ENCODE results near the gene CTCF.

Gene CTCF

GRCh38 chr16:67534431-67534830, 27.9 kb upstream of the CTCF start:
- no peak for DNase-seq

DNA sequence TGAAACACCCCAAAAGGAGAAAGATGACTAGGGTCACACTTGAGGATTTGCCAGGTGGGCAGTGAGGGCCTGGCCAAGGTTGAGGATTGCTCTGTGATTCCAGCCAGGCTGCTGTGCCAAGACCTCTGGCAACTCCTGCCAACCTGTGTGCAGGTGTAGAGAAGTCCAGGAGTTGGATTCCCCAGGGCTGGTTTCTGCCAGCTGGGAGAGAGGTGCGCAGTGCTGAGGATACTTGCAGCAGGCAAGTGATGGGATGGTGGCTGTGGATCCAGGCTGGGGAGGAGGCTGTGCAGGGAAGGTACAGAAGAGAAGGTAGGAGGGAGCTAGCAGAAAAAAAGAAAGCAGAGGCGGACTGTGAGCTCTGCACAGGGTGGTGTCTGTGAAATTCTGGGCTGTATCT, 27.1 kb upstream of the CTCF start:
- DNase-seq, result no peak

DNA sequence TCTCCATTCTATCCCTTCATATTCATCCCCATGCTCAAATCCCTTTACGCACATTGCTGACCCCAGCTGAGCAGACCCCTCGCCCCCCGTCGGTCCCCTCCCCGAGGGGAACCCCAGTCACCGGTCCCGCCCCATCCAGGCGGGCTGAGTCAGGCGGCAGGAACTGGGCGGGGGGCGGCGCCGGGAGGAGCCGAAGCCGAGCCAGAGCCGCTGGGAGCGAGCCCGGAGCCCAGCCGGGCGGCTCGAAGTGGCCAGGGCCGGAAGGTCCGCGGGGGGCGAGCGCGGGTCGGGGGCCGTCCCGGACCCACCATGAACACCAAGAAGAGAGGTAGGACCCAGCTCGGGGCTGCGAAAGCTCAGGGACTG, 25.1 kb upstream of the CTCF start:
- DNase-seq, result peak; percentile 76

- DNase-seq, result peak; percentile 81
Observed at GRCh38 chr16:67537636-67538591, 24.4 kb upstream of the CTCF start.

DNA sequence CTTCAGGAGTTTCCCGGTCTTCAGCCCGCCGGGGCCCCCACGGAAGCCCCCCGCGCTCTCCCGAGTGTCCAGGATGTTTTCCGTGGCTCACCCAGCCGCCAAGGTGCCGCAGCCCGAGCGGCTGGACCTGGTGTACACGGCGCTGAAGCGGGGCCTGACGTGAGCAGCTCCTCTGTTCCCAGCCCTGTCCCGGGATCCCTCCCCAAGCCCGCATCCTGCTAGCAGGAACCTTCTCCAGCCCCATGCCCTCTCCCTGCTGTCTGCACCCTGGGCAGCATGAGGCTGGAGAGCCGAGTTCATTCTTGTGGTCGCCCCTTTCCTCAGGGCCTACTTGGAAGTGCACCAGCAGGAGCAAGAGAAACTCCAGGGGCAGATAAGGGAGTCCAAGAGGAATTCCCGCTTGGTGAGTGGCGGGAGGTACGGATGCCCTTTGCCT, 23.6 kb upstream of the CTCF start:
- no peak for DNase-seq

- DNase-seq, result no peak
Observed at GRCh38 chr16:67539271-67539670, 23.1 kb upstream of the CTCF start.

DNA sequence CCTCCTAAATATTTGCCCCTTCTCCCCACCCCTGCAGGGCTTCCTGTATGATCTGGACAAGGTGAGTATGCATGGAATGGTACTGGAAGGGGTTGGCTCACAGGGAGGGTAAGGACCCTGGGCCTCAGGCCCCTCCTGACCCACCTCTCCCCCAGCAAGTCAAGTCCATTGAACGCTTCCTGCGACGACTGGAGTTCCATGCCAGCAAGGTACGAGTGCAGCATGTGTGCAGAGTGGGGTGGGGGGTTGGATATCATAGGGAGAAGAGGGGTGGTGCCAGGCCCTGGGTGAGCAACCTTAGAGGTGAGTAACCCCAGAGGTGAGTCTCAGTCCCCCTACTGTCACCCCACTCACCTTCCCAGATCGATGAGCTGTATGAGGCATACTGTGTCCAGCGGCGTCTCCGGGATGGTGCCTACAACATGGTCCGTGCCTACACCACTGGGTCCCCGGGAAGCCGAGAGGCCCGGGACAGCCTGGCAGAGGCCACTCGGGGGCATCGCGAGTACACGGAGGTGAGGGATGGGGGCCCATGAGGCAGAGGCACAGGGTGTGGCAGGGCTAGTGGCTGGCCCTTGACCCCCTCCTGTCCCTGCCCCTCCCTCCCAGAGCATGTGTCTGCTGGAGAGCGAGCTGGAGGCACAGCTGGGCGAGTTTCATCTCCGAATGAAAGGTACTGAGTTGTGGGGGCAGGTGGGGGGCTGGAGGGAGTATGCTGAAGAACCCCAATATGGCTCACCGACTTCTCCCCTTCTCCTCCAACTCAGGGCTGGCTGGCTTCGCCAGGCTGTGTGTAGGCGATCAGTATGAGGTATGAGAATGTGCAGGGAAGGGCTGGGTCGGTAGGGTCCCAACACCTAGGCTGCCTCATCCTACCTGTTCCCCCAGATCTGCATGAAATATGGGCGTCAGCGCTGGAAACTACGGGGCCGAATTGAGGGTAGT, 22.4 kb upstream of the CTCF start:
- DNase-seq, result no peak

DNA sequence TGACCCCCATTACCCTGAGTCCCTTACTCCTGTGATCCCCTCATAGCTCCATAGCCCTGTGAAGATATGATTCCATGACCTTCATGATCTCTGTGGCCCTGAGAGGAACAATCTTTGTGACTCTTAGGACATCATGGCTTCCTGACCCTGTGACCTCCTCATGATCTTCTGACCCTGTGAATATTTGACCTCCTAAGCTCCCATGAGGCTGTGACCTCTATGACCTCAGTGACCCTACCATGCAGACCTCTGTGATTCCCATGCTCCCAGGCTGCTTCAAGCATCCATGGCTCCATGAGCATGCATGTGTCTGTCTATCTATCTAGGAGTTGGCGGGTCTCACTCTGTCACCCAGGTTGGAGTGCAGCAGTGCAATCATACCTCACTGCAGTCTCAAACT, 21.6 kb upstream of the CTCF start:
- DNase-seq, result no peak

DNA sequence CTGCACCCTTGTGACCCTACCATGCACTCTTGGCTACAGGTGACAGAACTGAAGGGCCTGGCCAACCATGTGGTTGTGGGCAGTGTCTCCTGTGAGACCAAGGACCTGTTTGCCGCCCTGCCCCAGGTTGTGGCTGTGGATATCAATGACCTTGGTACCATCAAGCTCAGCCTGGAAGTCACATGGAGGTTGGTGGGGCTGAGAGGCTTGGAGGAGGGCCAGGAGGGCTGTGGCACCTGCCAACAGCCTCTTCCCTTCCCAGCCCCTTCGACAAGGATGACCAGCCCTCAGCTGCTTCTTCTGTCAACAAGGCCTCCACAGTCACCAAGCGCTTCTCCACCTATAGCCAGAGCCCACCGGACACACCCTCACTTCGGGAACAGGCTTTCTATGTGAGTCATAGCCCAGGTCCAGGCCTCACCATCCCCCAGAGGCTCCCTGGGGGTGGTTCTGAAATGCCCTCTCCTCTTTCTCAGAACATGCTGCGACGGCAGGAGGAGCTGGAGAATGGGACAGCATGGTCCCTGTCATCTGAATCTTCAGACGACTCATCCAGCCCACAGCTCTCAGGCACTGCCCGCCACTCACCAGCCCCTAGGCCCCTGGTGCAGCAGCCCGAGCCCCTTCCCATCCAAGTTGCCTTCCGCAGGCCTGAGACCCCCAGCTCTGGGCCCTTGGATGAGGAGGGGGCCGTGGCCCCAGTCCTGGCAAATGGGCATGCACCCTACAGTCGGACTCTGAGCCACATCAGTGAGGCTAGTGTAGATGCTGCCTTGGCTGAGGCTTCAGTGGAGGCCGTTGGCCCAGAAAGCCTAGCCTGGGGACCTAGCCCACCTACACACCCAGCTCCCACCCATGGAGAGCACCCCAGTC, 20.7 kb upstream of the CTCF start:
- no peak for DNase-seq

DNA sequence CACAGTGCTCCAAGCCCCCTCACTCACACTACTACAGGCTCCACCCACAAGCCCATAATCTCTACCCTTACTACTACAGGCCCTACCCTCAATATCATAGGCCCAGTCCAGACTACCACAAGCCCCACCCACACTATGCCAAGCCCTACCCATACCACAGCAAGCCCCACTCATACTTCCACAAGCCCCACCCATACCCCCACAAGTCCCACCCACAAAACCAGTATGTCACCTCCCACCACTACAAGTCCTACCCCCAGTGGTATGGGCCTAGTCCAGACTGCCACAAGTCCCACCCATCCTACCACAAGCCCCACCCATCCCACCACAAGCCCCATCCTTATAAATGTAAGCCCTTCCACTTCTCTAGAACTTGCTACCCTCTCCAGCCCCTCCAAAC, 19.9 kb upstream of the CTCF start:
- no peak for DNase-seq

GRCh38 chr16:67543036-67543435, 19.3 kb upstream of the CTCF start:
- no peak for DNase-seq

DNA sequence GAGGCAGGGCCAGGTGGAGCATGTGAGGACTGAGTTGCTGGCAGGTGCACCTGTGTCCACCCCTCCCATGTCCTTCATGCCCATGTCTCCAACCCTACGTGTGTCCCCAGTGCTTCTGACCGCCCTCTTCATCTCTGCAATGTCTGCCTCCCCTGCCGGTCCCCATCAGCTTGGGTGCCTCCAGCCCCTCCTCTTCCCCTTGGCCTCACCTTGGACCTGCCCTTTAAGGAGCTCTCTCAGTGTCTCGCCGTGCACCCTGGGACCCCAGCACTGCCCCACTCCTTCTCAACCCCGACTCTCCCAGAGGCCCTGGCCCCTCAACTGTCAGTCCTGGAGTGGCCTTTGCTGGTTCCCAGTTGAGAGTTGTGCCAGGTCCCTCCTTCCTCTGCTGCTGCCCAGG, 18.7 kb upstream of the CTCF start:
- no peak for DNase-seq

GRCh38 chr16:67544329-67544841, 17.9 kb upstream of the CTCF start:
- DNase-seq, result no peak

DNA sequence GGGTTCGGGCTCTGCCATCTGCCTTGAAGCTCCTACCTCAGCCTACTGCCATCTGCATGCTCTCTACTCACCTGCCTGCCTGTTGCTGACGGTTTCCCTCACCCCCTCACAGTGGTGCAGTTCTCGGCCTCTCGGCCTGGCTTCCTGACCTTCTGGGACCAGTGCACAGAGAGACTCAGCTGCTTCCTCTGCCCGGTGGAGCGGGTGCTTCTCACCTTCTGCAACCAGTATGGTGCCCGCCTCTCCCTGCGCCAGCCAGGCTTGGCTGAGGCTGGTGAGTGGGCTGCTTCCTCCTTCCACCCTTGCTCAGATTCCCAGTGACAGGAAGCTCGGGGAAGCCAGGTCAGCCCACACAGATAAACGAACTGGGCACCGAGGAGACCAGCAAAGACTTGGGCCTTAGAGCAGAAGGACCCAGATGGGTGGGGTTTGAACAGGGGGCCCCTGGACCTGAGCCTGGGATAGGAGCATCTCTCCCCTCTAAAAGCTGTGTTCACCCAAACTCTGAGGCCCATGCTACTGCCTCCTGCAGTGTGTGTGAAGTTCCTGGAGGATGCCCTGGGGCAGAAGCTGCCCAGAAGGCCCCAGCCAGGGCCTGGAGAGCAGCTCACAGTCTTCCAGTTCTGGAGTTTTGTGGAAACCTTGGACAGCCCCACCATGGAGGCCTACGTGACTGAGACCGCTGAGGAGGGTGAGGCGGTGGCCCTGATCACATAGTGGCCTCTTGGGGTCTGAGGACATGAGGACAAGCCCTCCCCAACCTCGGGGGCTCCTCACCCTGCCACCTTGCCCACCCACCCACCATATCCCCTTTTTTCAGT, 17.3 kb upstream of the CTCF start:
- DNase-seq, result no peak

DNA sequence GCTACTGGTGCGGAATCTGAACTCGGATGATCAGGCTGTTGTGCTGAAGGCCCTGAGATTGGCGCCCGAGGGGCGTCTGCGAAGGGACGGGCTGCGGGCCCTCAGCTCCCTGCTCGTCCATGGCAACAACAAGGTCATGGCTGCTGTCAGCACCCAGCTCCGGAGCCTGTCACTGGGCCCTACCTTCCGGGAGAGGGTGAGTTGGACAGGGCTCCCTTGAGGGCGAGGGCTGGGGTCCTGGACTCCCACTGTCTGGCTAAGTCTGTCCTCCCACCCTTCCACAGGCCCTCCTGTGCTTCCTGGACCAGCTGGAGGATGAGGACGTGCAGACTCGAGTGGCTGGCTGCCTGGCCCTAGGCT, 16.7 kb upstream of the CTCF start:
- no peak for DNase-seq

DNA sequence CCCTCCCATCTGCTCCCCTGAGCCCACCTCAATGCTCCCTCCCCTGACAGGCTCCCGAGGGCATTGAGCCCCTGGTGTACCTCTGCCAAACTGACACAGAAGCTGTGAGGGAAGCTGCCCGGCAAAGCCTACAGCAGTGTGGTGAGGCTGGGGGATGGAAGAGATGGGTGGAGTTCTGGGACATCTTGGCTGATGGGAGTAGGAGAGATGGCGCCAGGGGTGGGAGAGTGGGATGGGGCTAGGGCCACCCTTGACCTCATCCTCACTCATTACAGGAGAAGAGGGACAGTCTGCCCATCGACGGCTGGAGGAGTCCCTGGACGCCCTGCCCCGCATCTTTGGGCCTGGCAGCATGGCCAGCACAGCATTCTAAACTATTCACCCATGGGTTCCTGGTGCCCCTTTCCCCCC, 16.2 kb upstream of the CTCF start:
- DNase-seq, result no peak

DNA sequence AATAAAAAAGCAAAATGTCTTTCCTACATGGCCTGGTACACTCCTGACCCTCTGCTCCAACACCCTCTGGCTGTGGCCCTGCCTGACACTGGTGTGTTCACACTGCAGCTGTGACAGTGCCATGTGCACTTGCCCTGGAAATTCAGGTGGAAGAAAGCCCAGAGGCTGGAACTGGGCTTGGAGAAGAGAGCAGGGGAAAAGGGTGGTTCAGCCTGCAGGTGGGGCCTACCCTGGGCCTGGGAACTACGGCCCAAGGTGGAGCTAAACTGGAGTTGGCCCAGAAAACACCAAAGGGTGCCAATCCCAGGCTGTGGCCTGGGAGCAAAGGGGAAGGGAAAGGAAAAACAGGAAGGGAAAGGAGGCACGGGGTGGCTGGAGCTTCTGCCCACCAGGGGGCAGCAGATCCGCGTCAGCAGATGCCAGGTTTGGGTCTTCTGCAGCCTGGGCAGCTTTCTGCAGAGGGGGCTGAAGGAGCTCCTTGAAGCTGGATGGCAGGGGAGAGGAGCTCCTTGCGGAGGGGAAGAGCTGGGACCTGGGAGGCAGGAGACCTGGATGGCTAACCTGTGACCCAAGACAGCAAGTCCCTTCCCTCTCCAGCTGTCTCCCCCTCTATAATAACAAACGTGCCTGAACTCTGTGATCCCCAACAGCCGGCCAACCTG, 15.4 kb upstream of the CTCF start:
- peak; percentile 71 for DNase-seq

DNA sequence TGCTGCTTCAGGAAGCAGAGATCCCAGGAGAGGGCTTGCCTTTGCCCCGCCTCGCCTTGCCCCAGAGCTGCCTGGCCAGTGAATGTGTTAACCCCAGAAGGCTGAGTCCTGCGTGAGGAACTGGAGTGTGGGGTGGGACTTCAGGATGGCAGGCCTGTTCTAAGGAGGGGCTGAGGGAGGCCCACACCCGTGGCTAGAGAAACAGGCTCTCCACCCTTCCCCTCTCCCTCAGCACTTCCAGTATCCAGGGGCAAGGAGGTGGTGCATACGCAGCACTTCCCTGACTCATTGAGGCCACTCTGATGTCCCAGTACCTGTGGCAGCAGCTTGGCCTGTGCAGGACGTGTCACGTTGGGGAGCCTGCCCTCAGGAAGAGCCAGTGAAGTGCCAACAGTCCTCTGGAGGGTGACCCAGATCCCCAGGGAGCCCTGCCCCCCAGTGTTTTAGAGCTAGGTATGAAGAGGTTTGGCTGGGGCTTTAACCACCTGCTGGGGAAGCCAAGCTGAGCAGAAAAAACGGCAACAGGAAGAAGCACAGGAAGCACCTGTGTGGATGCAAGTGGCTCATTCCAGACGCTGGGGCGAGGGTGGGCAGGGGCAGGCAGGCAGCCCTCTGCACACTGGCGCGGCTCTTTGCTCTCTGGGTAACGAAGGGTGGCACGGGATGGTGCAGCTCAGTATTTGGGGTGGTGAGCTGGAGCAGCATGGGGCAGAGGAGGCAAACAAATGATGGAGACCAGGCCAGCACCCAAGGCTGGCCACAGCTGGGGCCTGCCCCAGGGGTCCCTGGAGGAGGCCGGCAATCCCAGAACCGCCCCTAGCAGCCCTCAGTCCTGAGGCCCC, 14.7 kb upstream of the CTCF start:
- DNase-seq, result no peak

DNA sequence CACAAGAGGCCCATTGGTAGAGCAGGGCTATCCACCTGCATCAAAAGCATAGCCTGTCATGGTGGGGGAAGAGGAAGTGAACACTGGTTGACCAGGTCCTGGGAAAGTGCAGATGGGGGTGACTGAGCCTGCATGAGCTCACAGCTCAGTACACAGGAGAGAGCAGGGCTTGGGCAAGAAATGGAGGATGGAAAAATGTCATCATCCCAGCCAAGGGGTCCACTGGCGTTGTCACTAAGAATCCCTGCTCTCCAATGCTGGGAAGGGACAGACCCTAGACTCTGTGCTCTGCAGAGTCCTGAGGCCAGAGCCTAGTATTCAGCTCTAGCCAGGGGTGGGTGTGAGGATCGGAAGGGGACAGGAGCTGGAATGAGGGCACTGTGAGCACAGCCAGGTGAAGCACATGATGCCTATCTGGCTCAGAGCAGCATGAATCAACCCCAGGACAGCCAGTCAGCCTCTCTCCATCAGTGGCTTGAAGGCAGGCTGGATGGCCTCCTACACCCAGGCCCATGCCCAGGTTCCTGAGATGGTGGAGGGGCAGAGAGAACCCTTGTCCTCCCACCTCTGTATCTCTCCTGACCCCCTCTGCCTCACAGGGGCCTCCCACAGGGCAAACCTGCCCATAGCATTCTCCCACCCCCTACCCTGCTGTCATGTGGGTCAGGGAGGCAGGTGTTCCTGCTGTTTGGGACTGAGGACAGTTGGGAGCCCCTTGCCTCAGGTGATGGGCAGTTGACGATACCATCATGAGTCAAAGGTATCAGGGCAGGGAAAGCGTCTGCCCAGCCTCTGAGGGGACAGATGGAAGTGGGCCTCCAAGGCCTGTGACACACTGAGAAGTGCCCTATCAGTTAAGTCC, 13.8 kb upstream of the CTCF start:
- no peak for DNase-seq
